NK-92 (cell line): Measurements from ENCODE around the gene HGS.
"Not testable (repeated sequence)": the region's sequence is repeated elsewhere in the genome, so short reads cannot be mapped to it uniquely, and the experiment has no call there.

Experiments used
- DNase-seq: peaks from one replicate; lab custom pipeline; 2025; ENCODE audit not compliant: unreplicated experiment; lab: John Stamatoyannopoulos, UW

The HGS gene

GRCh38 chr17:81717049-81717765, 33.4 kb downstream of the HGS start:
- DNase-seq, result no peak

- no peak for DNase-seq
Measured at GRCh38 chr17:81717766-81718089, 33.9 kb downstream of the HGS start.

- no peak for DNase-seq
Measured at GRCh38 chr17:81719410-81720266, 35.8 kb downstream of the HGS start.

GRCh38 chr17:81720267-81721071, 36.7 kb downstream of the HGS start:
- DNase-seq, result no peak

- no peak for DNase-seq
Measured at GRCh38 chr17:81722184-81723120, 38.6 kb downstream of the HGS start.

- no peak for DNase-seq
Measured at GRCh38 chr17:81723651-81724209, 39.9 kb downstream of the HGS start.

GRCh38 chr17:81725439-81725838, 41.6 kb downstream of the HGS start:
- no peak for DNase-seq

GRCh38 chr17:81726004-81726403, 42.2 kb downstream of the HGS start:
- DNase-seq, result no peak

- no peak for DNase-seq
Measured at GRCh38 chr17:81727324-81728031, 43.7 kb downstream of the HGS start.

- no peak for DNase-seq
Measured at GRCh38 chr17:81733507-81734404, 49.9 kb downstream of the HGS start.

- DNase-seq, result no peak
Measured at GRCh38 chr17:81734405-81735263, 50.8 kb downstream of the HGS start.

- DNase-seq, result no peak
Measured at GRCh38 chr17:81735264-81736102, 51.7 kb downstream of the HGS start.

GRCh38 chr17:81737947-81738800, 54.4 kb downstream of the HGS start:
- DNase-seq, result no peak

GRCh38 chr17:81738801-81739393, 55.1 kb downstream of the HGS start:
- DNase-seq, result no peak

GRCh38 chr17:81739593-81739992, 55.8 kb downstream of the HGS start:
- not testable (repeated sequence) for DNase-seq
